ENCODE data around the gene SON. TPM values are rescaled to one million over a fixed set of nuclear protein-coding genes. Genes with fewer than 3 reads are reported as not detected.
"Not testable (repeated sequence)": the region's sequence is repeated elsewhere in the genome, so short reads cannot be mapped to it uniquely, and the experiment has no call there.

Gene SON
- total RNA-seq, 6 donors from 2014 or later, result 236 to 1,038 (median 307) TPM

GRCh38 chr21:33505833-33506232 lies 37.0 kb upstream of the SON start:
- H3K4me1 ChIP-seq, result no peaks in the 10 kb centered on the region
- peaks cover 11 to 64% (median 24%) of the 10 kb centered on the region in 4 donors for H3K36me3 ChIP-seq
- H3K27ac ChIP-seq, result no peak overlapping the region
- no peaks in the 10 kb centered on the region for H3K9me3 ChIP-seq
- H3K4me3 ChIP-seq, result no peak overlapping the region
- TF ChIP-seq EP300 (IDR thresholded peaks at IDR 0.05) (no peak), POLR2A (IDR thresholded peaks at IDR 0.05) (no peak), CTCF (IDR thresholded peaks at IDR 0.05) (no peak), POLR2AphosphoS5 (IDR thresholded peaks at IDR 0.05) (no peak)
- ATAC-seq (ENCODE audit: low FRiP score in 2 of 2) (no peak), DNase-seq (no peak)
- 95 to 100% methylated on average over 8 of the region's 8 CpGs for WGBS, 2 donors
- no peaks in the 10 kb centered on the region for H3K27me3 ChIP-seq

DNA sequence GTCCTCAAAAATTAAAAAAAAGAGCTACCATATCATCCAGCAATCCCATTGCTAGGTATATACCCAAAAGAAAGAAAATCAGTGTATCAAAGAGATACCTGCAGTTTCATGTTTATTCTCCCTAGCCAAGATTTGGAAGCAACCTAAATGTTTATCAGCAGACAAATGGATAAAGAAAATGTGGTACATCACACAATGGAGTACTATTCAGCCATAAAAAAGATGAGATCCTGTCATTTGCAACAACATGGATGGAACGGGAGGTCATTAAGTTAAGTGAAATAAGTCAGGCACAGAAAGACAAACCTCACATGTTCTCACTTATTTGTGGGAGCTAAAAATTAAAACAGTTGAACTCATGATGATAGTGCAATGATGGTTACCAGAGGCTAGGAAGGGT lies 35.8 kb upstream of the SON start:
- H3K4me3 ChIP-seq; H3K27me3 ChIP-seq; DNase-seq; H3K27ac ChIP-seq; H3K4me1 ChIP-seq; ATAC-seq (ENCODE audit: low FRiP score in 2 of 2); H3K9me3 ChIP-seq: not testable (repeated sequence)
- peaks cover 11 to 74% (median 30%) of the 10 kb centered on the region in 4 donors for H3K36me3 ChIP-seq
- 96 to 100% methylated on average over 1 of the region's 1 CpG for WGBS, 2 donors

GRCh38 chr21:33510826-33511225 lies 32.0 kb upstream of the SON start:
- no peak overlapping the region for H3K4me3 ChIP-seq

GRCh38 chr21:33511639-33512038 lies 31.2 kb upstream of the SON start:
- ATAC-seq (ENCODE audit: low FRiP score in 2 of 2) (no peak), DNase-seq (no peak)
- Histone ChIP-seq H3K27ac (no peak overlapping the region), H3K27me3 (no peaks in the 10 kb centered on the region), H3K9me3 (no peaks in the 10 kb centered on the region), H3K4me3 (no peak overlapping the region), H3K4me1 (peaks cover 0 to 3% (median 0%) of the 10 kb centered on the region in 4 donors), H3K36me3 (peaks cover 7 to 83% (median 33%) of the 10 kb centered on the region in 4 donors)
- WGBS, 2 donors, result 98% methylated on average over 4 of the region's 4 CpGs
- no peak for TF ChIP-seq POLR2A (IDR thresholded peaks at IDR 0.05)
- TF ChIP-seq POLR2AphosphoS5 (IDR thresholded peaks at IDR 0.05), result no peak
- TF ChIP-seq CTCF (IDR thresholded peaks at IDR 0.05), result no peak
- no peak for TF ChIP-seq EP300 (IDR thresholded peaks at IDR 0.05)

More at GRCh38 chr21:33510826-33511225, 32.0 kb upstream of the SON start:
- H3K4me1 ChIP-seq, result peaks cover 0 to 3% (median 0%) of the 10 kb centered on the region in 4 donors
- TF ChIP-seq CTCF (IDR thresholded peaks at IDR 0.05) (no peak), POLR2A (IDR thresholded peaks at IDR 0.05) (no peak), EP300 (IDR thresholded peaks at IDR 0.05) (no peak), POLR2AphosphoS5 (IDR thresholded peaks at IDR 0.05) (no peak)
- DNase-seq, result no peak
- H3K27ac ChIP-seq, result no peak overlapping the region
- H3K36me3 ChIP-seq, result peaks cover 7 to 79% (median 30%) of the 10 kb centered on the region in 4 donors
- no peaks in the 10 kb centered on the region for H3K27me3 ChIP-seq
- no peaks in the 10 kb centered on the region for H3K9me3 ChIP-seq
- ATAC-seq (ENCODE audit: low FRiP score in 2 of 2), result no peak
- 96 to 97% methylated on average over 8 of the region's 8 CpGs for WGBS, 2 donors

DNA sequence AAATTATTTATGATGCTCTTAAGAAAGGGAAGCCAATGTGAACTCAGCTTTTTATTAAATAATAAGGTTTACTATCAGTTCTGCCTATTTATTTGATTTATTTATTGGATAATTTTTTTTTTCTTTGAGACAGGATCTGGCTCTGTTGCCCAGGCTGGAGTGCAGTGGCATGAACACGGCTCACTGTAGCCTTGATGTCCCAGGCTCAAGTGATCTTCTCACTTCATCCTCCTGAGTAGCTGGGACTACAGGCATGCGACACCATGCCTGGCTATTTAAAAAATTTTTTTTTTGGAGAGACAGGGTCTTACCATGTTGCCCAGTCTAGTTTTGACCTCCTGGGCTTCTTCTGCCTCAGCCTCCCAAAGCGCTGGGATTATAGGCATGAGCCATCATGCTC lies 30.4 kb upstream of the SON start:
- DNase-seq (no peak), ATAC-seq (ENCODE audit: low FRiP score in 2 of 2) (no peak)
- TF ChIP-seq POLR2A (IDR thresholded peaks at IDR 0.05), result no peak
- TF ChIP-seq POLR2AphosphoS5 (IDR thresholded peaks at IDR 0.05), result no peak
- TF ChIP-seq EP300 (IDR thresholded peaks at IDR 0.05), result no peak
- TF ChIP-seq CTCF (IDR thresholded peaks at IDR 0.05), result no peak
- Histone ChIP-seq H3K27ac (no peak overlapping the region), H3K36me3 (peaks cover 12 to 92% (median 41%) of the 10 kb centered on the region in 4 donors), H3K9me3 (no peaks in the 10 kb centered on the region), H3K4me1 (peaks cover 0 to 3% (median 0%) of the 10 kb centered on the region in 4 donors), H3K4me3 (no peak overlapping the region), H3K27me3 (no peaks in the 10 kb centered on the region)
- WGBS, 2 donors, result 95 to 98% methylated on average over 3 of the region's 3 CpGs

All from upper lobe of left lung (tissue), 6 donors.